ENCODE results near the gene COMMD4.
"Not testable (repeated sequence)": the region's sequence is repeated elsewhere in the genome, so short reads cannot be mapped to it uniquely, and the experiment has no call there.

Gene COMMD4

GRCh38 chr15:75309711-75310110, 26.2 kb upstream of the COMMD4 start:
- no peak overlapping the region for H3K4me2 ChIP-seq (ENCODE audit: low read depth, low read length, poor library complexity, severe bottlenecking)
- H3K4me3 ChIP-seq (ENCODE audit: low read length, poor library complexity, severe bottlenecking): no peak overlapping the region
- no peaks in the 10 kb centered on the region for H3K79me2 ChIP-seq (ENCODE audit: insufficient read depth, low read length)
- H3K27me3 ChIP-seq (ENCODE audit: insufficient read depth, low read length, poor library complexity, severe bottlenecking): no peaks in the 10 kb centered on the region
- H2AFZ ChIP-seq (ENCODE audit: low read length): no peak overlapping the region
- no peaks in the 10 kb centered on the region for H3K36me3 ChIP-seq (ENCODE audit: insufficient read depth, low read length)
- H3K9ac ChIP-seq (ENCODE audit: low read depth, low read length, poor library complexity, severe bottlenecking): no peak overlapping the region
- TF ChIP-seq EZH2phosphoT487 (IDR thresholded peaks at IDR 0.05; ENCODE audit: borderline replicate concordance): no peak
- TF ChIP-seq CTCF (conservative IDR thresholded peaks at IDR 0.05; ENCODE audit: low read length): no peak
- no peaks in the 10 kb centered on the region for H3F3A ChIP-seq (ENCODE audit: low read depth)
- H4K20me1 ChIP-seq (ENCODE audit: insufficient read depth, low read length, poor library complexity, severe bottlenecking): no peaks in the 10 kb centered on the region
- H3K9me3 ChIP-seq (ENCODE audit: insufficient read depth, low read depth, low read length): no peaks in the 10 kb centered on the region
- H3K9me2 ChIP-seq (replicated peaks; ENCODE audit: low read depth, low read length): no peaks in the 10 kb centered on the region
- peaks cover 2% of the 10 kb centered on the region for H3K4me1 ChIP-seq (ENCODE audit: insufficient read depth, low read length, poor library complexity, severe bottlenecking)

GRCh38 chr15:75312548-75312947, 23.3 kb upstream of the COMMD4 start:
- H3K9ac ChIP-seq (ENCODE audit: low read depth, low read length, poor library complexity, severe bottlenecking); H3K79me2 ChIP-seq (ENCODE audit: insufficient read depth, low read length): not testable (repeated sequence)
- H2AFZ ChIP-seq (ENCODE audit: low read length): peak overlapping the region; percentile 21; the same call in 1 of the 2 replicates

GRCh38 chr15:75313116-75313845, 22.6 kb upstream of the COMMD4 start:
- no peaks in the 10 kb centered on the region for H3K79me2 ChIP-seq (ENCODE audit: insufficient read depth, low read length)
- no peaks in the 10 kb centered on the region for H3K27me3 ChIP-seq (ENCODE audit: insufficient read depth, low read length, poor library complexity, severe bottlenecking)
- no peak overlapping the region for H2AFZ ChIP-seq (ENCODE audit: low read length)
- H3K4me2 ChIP-seq (ENCODE audit: low read depth, low read length, poor library complexity, severe bottlenecking): no peak overlapping the region
- H3K9me3 ChIP-seq (ENCODE audit: insufficient read depth, low read depth, low read length): no peaks in the 10 kb centered on the region
- H3K9me2 ChIP-seq (replicated peaks; ENCODE audit: low read depth, low read length): no peaks in the 10 kb centered on the region
- TF ChIP-seq EZH2phosphoT487 (IDR thresholded peaks at IDR 0.05; ENCODE audit: borderline replicate concordance): no peak
- no peak for TF ChIP-seq CTCF (conservative IDR thresholded peaks at IDR 0.05; ENCODE audit: low read length)
- no peaks in the 10 kb centered on the region for H3K36me3 ChIP-seq (ENCODE audit: insufficient read depth, low read length)
- no peak overlapping the region for H3K9ac ChIP-seq (ENCODE audit: low read depth, low read length, poor library complexity, severe bottlenecking)
- H3K4me3 ChIP-seq (ENCODE audit: low read length, poor library complexity, severe bottlenecking): no peak overlapping the region
- H3K4me1 ChIP-seq (ENCODE audit: insufficient read depth, low read length, poor library complexity, severe bottlenecking): peaks cover 2% of the 10 kb centered on the region
- no peaks in the 10 kb centered on the region for H3F3A ChIP-seq (ENCODE audit: low read depth)
- H4K20me1 ChIP-seq (ENCODE audit: insufficient read depth, low read length, poor library complexity, severe bottlenecking): no peaks in the 10 kb centered on the region

More at GRCh38 chr15:75312548-75312947, 23.3 kb upstream of the COMMD4 start:
- H3F3A ChIP-seq (ENCODE audit: low read depth); H3K9me2 ChIP-seq (replicated peaks; ENCODE audit: low read depth, low read length); H3K4me2 ChIP-seq (ENCODE audit: low read depth, low read length, poor library complexity, severe bottlenecking); H3K9me3 ChIP-seq (ENCODE audit: insufficient read depth, low read depth, low read length); H3K27me3 ChIP-seq (ENCODE audit: insufficient read depth, low read length, poor library complexity, severe bottlenecking); H3K36me3 ChIP-seq (ENCODE audit: insufficient read depth, low read length); H3K4me1 ChIP-seq (ENCODE audit: insufficient read depth, low read length, poor library complexity, severe bottlenecking); H4K20me1 ChIP-seq (ENCODE audit: insufficient read depth, low read length, poor library complexity, severe bottlenecking); H3K4me3 ChIP-seq (ENCODE audit: low read length, poor library complexity, severe bottlenecking): not testable (repeated sequence)
